Activated CD8-positive, alpha-beta memory T cell treated with anti-CD3 and anti-CD28 coated beads for 36 hours (primary cell): ENCODE data around the gene PEX11B. TPM values are rescaled to one million over a fixed set of nuclear protein-coding genes. Genes with fewer than 3 reads are reported as not detected.

Experiments used
- CTCF ChIA-PET: fragments of 350-600 bp; sonication (Branson Sonifier 250); formaldehyde crosslinking; loops from one replicate; lab custom pipeline; 2021; ENCODE audit warnings: antibody characterized with exemption; lab: Charles Lee
- POLR2A ChIA-PET: fragments of 350-600 bp; sonication (Branson Sonifier 250); formaldehyde crosslinking; loops from one replicate; lab custom pipeline; 2021; ENCODE audit warnings: antibody characterized with exemption; lab: Charles Lee
- total RNA-seq, 2 experiments: library from RNA; stranded (reverse); gene quantifications; one replicate each; pipeline ENCODE4 v1.2.3, GENCODE V29; 2021

Gene PEX11B
- total RNA-seq, 2 experiments from 2014 or later, result 33.6 to 34.0 TPM

DNA sequence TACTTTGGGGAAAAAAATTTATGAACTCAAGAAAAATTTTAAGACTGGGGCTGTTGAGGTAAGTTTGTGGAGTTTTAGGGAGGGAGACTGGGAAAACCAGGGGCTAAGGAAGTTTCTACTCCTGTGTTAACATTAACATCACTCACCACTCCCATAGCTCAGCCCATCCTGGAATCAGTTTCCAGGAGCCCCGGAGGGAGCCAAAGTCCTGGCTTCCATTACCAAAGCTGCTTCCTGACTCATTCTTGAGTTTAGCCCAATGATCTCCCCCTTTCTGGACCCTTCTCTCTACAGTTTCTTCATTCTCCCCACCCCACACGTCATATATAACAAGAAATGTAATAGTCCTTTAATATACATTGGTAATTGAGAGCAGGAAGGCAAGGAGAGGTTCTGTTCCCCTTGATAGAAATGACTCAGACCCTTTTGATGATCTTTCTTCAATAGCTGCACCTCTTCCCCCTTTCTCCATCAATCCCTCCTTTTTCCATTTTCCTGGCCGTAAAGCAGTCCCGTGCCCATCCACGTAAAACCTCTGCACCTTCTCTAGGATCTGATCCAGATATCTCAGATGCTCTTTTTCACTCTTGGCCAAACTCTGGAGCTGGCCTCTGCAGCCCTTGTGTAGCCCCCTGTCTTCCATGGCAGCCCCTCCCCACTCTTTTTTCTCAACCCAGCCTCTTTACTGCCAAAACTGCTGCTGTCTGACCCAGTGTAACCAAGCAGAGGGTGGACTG is 55.1 kb downstream of the PEX11B start:
- CTCF ChIA-PET, result interaction anchor here (0.7 to 5.0 kb wide), 2 partner anchors 12 to 18 kb away, joined by 3 to 17 read pairs; partner anchors contain the start of gene NUDT17
- POLR2A ChIA-PET, result no interaction called here

Other genes with a start within 250 kb of the PEX11B start
- gene PDZK1, start 211.3 kb downstream of the PEX11B start, total RNA-seq, result under 1 TPM in 1 of 2 experiments, not detected in 1; 0.21 TPM
- gene CD160, start 199.2 kb downstream of the PEX11B start, total RNA-seq, result 10 to 100 TPM; 49.0 to 57.8 TPM
- gene RNF115, start 94.6 kb downstream of the PEX11B start, total RNA-seq, result 10 to 100 TPM; 16.3 to 16.4 TPM
- 10 to 100 TPM; 55.8 to 56.3 TPM for gene POLR3C, start 94.5 kb downstream of the PEX11B start, total RNA-seq
- gene NUDT17, start 73.1 kb downstream of the PEX11B start, total RNA-seq, result 1 to 10 TPM; 2.6 to 2.9 TPM
- gene PIAS3, start 59.6 kb downstream of the PEX11B start, total RNA-seq, result 10 to 100 TPM; 17.6 to 17.7 TPM
- gene ANKRD35, start 32.9 kb downstream of the PEX11B start, total RNA-seq, result 1 to 10 TPM in 1 of 2 experiments, under 1 TPM in 1; 0.82 to 1.2 TPM
- gene ITGA10, start 8.7 kb downstream of the PEX11B start, total RNA-seq, result 1 to 10 TPM; 2.4 to 2.8 TPM
- gene RBM8A, start 8.8 kb upstream of the PEX11B start, total RNA-seq, result 100 to 1,000 TPM; 375 to 376 TPM
- 10 to 100 TPM; 38.1 to 39.3 TPM for gene LIX1L, start 39.3 kb upstream of the PEX11B start, total RNA-seq
- gene ANKRD34A, start 45.9 kb upstream of the PEX11B start, total RNA-seq, result 10 to 100 TPM in 1 of 2 experiments, 1 to 10 TPM in 1; 10.0 to 13.2 TPM
- 10 to 100 TPM; 18.1 to 21.9 TPM for gene POLR3GL, start 46.0 kb upstream of the PEX11B start, total RNA-seq
- gene TXNIP, start 77.9 kb upstream of the PEX11B start, total RNA-seq, result 10 to 100 TPM; 62.1 to 62.8 TPM
- gene HJV, start 103.0 kb upstream of the PEX11B start, total RNA-seq, result not detected
- under 1 TPM; 0.80 to 0.82 TPM for gene NBPF10, start 226.1 kb upstream of the PEX11B start, total RNA-seq